HL-60/S4 (cell line): ENCODE data around the gene AP2A1.
"Not testable (repeated sequence)": the region's sequence is repeated elsewhere in the genome, so short reads cannot be mapped to it uniquely, and the experiment has no call there.

ENCODE experiments used
- in situ Hi-C: fragments of 300-500 bp; cut with MboI; formaldehyde crosslinking; loops from 2 replicates; pipeline ENCODE4 v1.14.3; 2022; ENCODE audit warnings: low sequenced_read_pairs

Gene AP2A1

DNA sequence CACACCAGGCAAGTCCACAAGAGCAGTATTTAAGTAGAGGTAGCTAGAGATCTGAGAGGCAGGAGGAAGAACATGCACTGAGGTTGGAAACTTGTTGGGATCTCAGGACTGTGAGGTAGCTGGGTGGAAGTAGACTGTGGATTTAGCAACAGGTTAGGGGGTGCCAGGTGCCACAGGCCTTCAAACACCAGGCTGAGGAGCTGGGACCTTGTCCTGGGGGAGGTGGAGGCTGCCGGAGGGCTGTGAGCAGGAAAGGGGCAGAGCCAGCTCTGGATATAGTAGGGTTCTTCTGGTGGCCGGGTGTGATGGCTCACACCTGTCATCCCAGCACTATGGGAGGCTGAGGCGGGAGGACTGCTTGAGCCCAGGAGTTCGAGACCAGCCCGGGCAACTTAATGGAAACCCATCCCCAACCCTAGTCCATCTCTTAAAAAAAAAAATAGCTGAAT is 43.2 kb downstream of the AP2A1 start:
- in situ Hi-C loops, result no loop called here

DNA sequence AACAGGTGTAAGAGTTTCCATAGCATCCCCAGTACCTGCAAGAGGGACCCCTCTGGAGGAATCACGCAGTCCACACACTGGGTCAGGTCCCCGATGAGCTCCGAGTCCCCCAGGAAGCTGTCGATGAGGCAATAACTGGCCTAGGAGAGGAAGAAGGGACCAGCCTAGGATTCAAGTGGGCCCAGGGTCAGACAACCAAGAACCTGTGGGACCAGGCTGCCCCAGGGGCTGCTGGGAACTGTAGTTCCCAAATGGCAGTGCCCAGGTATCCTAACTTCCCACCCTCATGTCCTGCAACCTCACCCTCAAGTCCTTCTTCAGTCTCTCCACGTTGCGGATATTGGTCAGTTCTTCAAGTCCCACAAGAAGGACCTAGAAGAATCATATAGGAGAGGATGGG is 44.5 kb downstream of the AP2A1 start:
- in situ Hi-C loops, result no loop called here

DNA sequence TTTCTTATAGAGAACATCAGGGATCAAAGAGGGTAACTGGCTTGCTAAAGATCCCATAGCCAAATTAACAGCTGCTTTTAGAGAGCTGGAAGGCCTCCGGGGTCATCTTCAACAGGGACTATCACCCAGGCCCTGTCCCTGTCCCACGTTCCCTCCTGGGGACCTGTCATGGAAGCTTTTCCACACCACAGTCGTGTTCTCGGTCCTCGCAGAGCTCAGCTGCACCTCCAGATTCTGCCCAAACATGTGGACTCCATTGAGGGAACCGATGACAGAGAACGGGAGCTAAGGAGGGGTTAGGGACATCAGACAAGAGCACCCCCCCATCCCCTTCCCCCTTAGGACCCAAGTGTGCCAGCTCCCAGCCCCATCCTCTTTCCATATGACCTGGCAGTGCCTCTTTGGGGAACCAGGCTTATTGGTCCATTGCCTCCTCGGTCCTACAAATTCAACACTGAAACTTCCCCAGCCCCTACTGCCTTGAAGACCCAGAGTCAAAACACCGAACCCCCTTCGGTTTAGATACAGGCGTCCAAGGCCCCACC is 45.7 kb downstream of the AP2A1 start:
- in situ Hi-C loops, result no loop called here

DNA sequence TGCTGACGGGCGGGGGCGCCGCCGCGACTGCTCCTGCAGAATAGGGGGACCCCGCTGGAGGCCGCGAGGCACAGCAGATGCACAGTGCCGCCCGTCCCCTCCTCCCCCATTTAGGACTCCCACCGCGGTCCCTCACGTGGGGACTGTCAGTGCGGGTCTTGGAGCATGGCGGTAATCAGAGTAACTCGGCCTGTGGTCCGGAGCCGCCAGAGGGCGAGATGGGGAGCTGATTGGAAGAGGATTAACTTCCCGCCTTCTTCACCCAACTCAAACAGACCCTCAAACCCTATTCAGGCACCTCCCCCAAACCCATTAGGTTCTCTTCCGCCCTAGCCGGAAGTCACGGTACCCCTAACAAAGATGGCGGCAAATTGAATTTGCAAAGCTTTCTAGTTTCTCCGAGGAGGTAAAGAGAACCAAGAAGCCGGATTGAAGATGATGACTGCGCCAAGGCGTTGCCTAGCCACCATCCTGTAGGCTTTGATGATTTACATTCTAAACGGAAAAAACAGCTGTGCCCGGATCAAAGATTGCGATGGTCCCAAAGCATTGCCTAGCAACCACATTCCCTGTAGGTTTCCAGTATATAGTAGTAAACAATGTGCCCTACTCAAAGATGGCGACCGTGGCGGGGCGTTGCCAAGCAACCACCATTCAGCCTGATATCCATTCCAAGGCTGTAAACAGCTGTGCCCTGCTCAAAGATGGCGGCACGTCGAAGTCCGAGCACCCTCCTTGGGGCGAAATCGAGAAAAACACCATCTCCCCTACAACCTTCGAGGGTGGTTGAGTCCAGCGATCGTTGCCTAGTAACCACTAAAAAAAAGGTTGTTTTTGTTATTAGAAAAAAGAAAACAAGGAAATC is 46.4 kb downstream of the AP2A1 start, which contains the start of gene FUZ:
Gene FUZ (minus strand): TSS at position 296 of the 865 bp plus-strand sequence. CDS start 186 bp downstream, at position 110.
- in situ Hi-C loops, result no loop called here

DNA sequence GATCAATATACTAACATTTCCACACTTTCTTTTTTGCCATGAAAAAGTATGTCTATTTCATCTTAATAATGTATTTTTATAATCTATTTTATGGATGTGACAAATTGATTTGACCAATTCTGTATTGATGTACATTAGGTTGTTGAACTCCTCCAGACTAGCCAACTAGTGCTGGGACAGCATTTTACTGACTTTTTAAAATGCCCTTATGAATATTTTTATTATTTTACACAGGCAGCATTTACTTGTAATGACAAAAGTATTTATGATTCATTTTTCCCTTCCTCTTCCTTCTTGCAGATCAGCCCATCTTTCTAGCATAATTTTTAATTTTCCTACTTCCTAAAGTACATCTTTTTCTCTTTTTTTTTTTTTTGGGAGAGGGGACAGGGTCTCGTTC is 47.2 kb downstream of the AP2A1 start:
- in situ Hi-C loops, result no loop called here

DNA sequence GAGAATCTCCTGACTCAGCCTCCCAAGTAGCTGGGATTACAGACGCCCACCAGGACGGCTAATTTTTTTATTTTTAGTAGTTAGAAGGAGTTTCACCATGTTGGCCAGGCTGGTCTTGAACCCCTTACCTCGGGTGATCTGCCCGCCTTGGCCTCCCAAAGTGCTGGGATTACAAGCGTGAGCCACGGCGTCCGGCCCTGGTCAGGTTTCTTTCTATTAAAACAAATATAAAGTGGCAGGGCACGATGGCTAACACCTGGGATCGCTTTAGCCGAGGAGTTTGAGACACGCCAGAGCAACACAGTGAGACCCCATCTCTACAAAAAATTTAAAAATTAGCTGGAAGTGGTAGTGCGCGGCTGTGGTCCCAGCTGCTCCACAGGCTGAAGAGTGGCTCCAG is 49.8 kb downstream of the AP2A1 start:
- in situ Hi-C loops, result no loop called here

DNA sequence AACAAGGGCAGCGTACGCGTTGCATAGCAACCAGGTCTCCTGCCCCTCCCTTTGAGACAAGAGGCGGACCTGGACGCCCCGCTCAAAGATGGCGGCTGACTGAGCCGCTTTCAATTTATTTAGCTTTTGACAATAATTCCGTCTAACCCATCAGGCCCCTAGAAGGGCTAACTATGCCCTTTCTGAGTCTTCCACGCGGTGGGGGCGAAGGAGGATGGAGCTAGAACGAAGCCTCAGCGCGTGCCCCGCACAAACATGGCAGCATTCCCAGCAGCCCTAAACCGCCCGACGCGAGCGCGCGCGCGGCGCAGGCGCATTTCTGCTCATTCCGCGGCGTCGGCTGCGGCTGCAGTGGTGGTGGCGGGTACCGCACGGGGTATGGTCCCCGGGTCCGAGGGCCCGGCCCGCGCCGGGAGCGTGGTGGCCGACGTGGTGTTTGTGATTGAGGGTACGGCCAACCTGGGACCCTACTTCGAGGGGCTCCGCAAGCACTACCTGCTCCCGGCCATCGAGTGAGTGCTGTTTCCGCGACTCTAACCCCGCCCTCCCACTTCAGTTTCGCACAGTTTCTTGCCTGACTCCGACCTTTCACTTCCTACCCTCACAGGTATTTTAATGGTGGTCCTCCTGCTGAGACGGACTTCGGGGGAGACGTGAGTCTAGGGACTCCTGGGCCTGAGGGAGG is 51.3 kb downstream of the AP2A1 start, which contains the start of gene MED25:
Gene MED25 (plus strand): TSS at position 326 of the 685 bp plus-strand sequence. CDS start 53 bp downstream, at position 379.
- in situ Hi-C loops, result no loop called here

DNA sequence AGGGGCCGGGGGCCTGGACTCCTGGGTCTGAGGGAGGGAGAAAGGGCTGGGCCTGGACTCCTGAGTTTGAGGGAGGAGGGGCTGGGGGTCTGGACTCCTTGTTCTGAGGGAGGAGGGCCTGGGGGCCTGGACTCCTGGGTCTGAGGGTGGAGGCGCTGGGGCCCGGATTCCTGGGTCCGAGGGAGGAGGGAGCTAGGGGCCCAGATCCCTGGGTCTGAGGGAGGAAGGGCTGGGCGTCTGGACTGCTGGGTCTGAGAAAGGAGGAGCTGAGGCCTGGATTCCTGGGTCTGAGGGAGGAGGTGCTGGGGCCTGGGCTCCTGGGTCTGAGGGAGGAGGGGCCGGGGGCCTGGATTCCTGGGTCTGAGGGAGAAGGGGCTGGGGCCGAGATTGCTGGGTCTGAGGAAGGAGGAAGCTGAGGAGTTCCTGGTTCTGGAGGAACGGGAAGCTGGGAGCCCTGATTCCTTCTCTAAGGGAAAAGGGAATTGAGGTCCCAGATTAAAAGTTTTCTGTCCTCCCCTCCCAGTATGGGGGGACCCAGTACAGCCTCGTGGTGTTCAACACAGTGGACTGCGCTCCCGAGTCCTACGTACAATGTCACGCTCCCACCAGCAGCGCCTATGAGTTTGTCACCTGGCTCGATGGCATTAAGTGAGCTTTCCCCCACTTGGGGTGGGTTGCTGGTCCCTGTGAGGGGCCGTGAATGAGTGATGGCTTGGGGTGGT is 52.0 kb downstream of the AP2A1 start:
- in situ Hi-C loops, result no loop called here

DNA sequence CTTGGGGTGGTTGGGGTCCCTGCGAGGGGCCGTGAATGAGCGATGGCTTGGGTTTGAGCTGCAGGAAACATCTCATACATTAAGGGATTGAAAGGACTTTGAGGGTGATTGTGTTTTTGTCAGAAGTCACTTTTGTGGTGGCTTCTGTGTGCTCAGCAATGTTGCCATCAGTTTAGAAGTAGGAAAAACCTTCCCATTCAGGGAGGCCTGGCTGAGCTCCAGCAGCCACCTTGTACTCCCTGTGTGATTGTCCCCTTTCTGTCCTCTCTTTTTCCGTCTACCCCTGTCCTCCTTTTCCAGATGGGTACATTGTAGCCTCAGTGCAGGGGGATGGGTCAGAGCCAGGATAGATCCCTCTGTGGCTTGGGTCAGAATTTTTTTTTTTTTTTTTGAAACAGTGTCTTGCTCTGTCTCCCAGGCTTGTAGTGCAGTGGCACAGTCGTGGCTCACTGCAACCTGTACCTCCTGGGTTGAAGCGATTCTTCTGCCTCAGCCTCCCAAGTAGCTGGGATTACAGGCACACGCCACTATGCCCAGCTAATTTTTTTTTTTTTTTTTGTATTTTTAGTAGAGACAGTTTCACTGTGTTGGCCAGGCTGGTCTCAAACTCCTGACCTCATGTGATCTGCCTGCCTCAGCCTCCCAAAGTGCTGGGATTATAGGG is 52.8 kb downstream of the AP2A1 start:
- in situ Hi-C loops, result not testable (repeated sequence)

DNA sequence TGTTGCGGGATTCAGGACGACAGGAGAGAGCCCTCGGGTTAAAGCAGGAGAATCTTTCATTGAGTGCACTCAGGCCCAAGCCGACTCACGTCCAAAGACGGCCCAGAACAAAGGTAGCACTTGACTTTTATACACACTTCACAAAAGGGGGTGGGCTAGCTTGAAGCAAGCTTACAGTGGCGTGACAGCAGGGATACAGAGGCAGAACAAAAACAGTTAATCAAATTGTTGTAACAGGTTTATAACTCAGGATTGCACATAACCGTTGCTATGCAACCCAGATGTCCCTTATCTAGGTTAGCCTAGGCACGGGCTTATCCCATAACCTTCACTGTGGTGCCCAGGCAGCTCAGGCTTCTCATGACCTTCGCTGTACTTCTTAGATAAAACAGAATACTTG is 53.3 kb downstream of the AP2A1 start:
- in situ Hi-C loops, result no loop called here

DNA sequence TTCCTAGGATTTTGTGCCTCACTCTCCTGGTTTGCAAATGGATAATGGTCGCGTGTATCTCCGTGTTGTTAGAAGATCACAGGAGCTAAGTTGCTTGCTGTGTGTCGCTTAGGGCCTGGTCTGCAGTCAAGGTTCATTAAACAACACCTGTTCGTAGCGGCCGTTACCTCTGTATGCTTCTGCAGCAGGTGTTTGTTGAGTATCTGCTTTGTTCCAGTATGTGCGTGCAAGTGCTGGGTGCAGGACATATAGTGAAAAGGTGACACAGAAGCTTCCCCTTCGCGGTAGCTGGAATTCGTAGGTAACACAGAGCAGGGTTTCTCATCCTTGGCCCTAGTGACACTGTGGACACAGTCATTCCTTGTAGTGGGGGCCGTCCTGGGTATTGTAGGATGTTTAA is 56.7 kb downstream of the AP2A1 start:
- in situ Hi-C loops, result no loop called here

DNA sequence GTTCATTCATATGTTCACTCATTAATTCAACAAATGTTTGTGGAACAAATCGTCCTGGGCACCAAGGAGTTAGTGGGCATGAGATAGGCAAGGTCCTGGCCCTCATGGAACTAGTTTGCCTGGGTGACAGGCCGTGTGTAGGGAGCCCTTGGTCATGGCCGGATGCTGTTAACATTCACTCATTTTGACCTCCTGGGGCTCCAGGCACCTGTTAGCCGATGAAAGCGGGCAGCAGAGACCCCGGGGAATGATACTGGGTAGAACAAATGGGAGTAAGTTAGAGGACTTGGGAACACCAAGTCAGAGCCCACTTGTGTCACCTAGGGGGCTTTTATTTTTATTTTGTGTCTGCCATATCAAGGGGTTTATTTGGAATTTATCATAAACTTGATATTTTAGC is 57.9 kb downstream of the AP2A1 start:
- in situ Hi-C loops, result no loop called here

DNA sequence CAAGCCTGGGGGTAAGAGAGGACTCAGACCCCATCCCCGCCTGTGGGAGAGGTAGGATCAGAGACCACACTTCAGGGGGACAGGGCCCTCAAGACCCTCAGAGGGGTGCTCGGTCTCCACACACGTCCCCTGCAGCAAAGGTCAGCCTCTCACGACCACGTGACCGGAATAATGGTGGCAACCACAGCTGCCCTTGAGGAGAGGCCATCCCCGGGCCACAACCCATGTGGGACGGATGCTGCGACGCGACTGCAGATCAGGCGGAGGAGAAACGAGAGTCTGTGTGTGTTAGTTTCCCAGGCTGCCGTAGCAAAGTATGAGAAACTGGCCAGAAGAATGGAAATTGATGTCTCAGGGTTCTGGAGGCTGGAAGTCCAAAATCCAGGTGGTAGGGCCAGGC is 60.2 kb downstream of the AP2A1 start:
- in situ Hi-C loops, result no loop called here

DNA sequence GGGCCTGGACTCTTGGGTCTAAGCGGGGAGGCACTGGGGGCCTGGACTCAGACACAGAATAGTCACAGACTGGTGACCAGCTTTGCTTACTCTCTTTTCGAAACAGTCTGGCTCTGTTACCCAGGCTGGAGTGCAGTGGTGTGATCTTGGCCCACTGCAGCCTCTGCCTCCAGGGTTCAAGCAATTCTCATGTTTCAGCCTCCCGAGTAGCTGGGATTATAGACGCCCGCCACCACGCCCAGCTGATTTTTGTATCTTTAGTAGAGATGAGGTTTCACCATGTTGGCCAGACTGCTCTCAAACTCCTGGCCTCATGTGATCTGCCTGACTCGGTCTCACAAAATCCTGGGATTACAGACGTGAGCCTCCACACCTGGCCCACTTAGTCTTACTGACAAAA is 62.4 kb downstream of the AP2A1 start:
- in situ Hi-C loops, result no loop called here

DNA sequence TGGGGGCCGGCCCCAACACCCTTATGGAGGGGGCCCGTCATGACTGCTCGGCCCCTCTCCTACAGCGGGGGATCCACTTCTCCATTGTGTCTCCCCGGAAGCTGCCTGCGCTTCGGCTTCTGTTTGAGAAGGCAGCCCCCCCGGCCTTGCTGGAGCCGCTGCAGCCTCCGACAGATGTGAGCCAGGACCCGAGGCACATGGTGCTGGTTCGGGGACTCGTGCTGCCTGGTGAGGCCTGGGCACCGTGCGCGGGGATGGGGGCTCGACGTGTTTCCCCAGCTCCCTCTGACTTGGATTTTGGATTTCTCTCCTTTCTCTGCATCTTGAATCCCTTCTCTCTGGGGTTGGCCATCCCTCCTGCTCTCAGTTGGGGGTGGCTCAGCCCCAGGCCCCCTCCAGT is 62.9 kb downstream of the AP2A1 start:
- in situ Hi-C loops, result no loop called here

DNA sequence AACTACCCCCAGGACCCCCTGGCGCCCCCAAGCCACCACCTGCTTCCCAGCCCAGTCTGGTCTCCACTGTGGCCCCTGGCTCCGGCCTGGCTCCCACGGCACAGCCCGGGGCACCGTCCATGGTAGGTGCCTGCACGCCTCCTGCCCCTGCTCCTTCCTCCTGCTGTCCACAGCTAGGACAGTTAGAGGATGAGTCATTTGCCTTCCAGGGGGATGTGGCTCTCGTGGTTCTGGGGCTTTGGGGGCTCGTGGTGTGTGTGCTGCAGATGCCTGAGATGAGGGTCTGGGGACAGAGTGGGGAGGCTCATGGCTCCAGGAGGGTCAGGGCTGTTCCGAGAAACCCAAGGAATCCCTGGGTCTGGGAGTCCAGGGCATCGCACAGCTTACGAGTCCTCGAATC is 64.0 kb downstream of the AP2A1 start:
- in situ Hi-C loops, result no loop called here

DNA sequence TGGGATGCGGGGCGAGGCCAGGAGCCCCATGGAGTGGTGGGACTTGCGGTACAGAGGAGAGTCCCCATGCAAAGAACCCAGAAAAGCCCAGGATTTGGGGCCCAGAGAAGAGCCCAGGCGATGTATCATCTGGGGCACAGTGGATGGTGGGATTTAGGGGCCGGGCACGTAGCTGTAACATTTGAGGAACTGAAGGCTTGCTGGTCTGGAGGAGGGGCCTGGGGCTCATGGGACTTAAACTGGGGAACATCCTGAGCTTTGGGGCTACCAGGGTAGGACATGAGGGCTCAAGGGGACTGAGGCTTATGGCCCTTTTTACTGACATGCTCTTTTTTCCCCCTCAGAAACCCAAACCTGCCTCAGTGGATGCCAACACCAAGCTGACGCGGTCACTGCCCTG is 64.8 kb downstream of the AP2A1 start:
- in situ Hi-C loops, result no loop called here

DNA sequence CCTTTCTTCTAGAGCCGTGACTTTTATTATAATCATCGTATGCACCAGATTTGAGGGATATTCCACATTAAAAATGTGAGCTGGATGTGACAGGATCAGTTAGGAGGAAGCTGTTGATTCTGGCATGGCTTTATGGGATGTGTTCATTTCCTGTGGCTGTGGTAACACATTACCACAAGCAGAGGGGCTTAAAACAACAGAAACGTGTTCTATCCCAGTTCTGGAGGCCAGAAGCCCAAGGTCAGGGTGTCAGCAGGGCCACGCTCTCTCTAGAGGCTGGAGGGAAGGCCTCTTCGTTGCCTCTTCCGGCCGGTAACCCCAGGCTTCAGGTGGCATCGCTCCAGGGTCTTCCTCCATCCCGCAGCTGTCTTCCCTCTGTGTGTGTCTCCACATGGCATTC is 65.8 kb downstream of the AP2A1 start:
- in situ Hi-C loops, result no loop called here

DNA sequence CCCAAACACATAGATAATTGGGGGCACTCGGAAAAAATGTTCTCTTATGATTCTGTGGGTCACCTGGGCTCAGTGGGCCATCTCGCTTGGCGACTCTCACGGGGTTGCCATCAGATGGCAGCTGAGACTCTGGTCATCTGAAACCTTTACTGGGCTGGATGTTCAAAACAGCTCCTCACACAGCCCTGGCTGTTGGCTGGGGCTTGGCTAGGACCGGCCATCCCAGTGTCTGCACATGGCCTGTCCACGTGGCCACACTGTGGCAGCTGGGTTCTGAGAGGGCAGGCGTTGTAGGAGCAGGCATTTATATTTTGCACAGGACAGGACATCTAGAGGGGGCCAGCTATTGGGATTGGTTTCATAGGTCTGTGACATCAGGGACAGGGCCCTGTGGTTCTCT is 66.8 kb downstream of the AP2A1 start:
- in situ Hi-C loops, result no loop called here

DNA sequence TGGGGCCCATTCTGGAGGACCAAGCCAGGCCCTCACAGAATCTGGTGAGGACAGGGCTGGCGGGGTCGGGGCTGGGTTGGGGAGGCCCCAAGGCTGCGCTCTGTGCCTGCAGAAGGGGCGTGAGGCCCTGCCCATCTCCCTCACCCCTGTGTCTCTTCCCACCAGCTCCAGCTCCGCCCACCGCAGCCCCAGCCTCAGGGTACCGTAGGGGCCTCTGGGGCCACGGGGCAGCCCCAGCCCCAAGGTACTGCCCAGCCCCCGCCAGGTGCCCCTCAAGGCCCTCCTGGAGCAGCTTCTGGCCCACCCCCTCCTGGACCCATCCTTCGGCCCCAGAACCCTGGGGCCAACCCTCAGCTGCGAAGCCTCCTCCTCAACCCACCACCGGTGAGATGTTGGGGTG is 68.8 kb downstream of the AP2A1 start:
- in situ Hi-C loops, result no loop called here
